ENCODE data around the gene NTM.

The NTM gene

DNA sequence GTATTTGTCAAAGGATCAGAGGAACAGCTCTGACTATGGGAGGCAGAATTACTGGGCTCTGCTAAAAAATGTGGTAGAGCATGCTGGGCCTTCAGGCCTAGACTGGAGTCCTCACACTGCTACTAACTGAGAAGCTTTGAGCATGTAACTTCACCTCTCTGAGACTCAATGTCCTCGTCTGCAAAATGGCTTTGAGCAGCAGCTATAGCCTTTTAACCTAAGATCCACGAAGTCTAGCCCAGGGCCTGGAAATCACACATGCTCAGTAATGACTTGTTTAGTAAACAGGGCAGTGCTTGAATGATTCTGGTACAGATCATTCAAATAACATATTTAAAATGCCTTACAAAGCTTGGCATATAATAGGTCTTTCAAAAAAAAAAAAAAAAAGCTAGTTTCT, 221.7 kb downstream of the NTM start:
- DNase-seq (ENCODE audit: low spot score): no peak
- TF ChIP-seq, protein P1, sequence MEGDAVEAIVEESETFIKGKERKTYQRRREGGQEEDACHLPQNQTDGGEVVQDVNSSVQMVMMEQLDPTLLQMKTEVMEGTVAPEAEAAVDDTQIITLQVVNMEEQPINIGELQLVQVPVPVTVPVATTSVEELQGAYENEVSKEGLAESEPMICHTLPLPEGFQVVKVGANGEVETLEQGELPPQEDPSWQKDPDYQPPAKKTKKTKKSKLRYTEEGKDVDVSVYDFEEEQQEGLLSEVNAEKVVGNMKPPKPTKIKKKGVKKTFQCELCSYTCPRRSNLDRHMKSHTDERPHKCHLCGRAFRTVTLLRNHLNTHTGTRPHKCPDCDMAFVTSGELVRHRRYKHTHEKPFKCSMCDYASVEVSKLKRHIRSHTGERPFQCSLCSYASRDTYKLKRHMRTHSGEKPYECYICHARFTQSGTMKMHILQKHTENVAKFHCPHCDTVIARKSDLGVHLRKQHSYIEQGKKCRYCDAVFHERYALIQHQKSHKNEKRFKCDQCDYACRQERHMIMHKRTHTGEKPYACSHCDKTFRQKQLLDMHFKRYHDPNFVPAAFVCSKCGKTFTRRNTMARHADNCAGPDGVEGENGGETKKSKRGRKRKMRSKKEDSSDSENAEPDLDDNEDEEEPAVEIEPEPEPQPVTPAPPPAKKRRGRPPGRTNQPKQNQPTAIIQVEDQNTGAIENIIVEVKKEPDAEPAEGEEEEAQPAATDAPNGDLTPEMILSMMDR (IDR thresholded peaks at IDR 0.05; ENCODE audit: extremely low read depth, missing control alignments): no peak

DNA sequence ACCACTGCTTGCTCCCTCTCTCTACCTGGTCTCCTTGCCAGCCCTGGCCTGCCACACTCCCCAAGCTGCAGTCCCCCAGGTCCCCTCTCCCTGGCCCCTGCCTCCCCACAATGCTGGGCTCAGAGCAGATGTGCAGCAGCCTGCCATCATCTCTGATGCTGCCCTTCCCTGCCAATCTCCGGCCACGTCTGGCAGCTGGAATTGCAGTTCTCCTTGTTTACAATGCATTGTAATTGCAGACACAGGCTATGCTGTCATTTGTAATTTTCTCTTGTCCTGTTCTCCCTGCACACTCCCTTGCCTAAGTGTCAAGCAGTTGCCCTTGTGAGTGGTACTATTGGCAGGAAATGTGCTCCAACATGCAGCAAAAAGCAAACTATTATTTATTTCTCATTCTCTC, 222.3 kb downstream of the NTM start:
- DNase-seq (ENCODE audit: low spot score): no peak
- TF ChIP-seq, protein P1 (IDR thresholded peaks at IDR 0.05; ENCODE audit: extremely low read depth, missing control alignments): no peak

DNA sequence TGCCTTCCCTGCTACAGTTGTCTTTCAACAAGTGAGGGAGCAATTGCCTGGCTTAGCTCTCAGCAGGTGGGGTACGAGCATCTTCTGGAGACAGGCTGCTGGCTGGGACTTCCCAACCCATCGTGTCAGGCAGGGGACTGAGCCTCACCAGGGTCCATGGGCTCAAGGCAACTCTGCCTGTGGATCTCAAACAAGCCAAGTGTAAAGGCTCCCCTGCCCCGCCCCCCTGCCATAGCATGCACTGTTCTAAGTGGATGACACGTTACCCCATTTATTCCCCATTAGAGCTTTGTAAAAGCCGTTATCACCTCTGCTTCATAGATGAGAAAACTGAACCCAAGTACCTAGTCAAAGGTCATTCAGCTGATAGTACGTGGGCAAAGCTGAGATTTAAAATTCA, 222.9 kb downstream of the NTM start:
- TF ChIP-seq, protein P1 (IDR thresholded peaks at IDR 0.05; ENCODE audit: extremely low read depth, missing control alignments): no peak
- no peak for DNase-seq (ENCODE audit: low spot score)

DNA sequence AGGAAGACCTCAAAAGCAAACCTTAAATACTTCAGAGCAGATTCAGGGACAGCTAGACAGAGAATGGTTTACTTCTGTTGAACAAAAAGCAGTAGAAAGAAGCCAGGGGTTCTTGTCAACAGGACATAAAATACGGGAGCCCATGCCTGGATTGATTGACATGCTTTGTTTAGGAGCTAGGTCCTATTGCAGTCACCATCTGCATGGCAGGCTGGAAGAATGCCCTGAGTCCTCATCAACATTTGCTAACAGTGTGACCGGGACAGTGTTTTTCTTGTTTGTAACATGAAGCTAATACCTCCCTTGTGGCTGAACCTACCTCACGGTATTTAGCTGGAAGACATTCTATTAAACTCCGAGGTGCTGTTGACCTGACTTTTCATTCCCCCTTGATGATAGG, 225.4 kb downstream of the NTM start:
- DNase-seq (ENCODE audit: low spot score): no peak
- TF ChIP-seq, protein P1 (IDR thresholded peaks at IDR 0.05; ENCODE audit: extremely low read depth, missing control alignments): no peak

DNA sequence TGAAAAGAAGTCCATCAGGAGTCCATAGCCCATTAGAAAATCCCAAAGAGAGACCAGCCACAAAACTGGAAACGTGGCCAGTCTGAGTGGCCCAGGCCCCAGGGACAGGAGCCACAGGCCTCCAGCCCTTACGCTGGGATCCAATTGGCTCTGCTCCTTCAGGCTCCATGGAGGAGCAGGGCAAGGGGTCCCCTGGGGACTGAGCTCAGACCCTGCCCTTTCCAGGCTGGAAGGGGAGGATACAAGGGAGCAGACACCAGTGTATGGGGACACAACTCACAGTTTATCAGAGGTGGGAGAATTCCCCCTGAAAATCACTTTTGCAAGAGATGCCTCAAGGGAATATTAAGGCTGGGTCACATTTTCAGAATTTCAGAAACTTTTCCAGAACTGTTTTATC, 227.5 kb downstream of the NTM start:
- no peak for DNase-seq (ENCODE audit: low spot score)

DNA sequence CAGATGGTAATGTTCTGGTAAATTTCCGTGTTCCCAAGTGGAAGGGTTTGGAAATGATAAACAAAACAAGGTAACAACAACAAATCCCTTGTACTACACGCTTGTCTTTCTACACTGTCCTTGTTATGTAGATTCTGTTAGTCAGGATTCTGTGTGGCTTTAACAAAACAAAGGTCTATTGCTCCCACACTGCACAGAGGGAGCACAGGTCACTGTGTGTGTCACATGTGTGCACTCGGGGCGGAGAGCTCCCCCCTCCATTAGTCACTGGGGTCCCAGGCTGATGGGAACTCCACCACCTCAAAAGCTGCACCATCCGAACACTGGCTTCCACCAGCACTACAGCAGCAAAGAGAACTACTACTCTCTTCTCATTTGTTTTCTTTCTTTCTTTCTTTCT, 227.9 kb downstream of the NTM start:
- TF ChIP-seq, protein P1 (IDR thresholded peaks at IDR 0.05; ENCODE audit: extremely low read depth, missing control alignments): no peak
- DNase-seq (ENCODE audit: low spot score): no peak

More for the DNA sequence above, 227.5 kb downstream of the NTM start:
- TF ChIP-seq, protein P1 (IDR thresholded peaks at IDR 0.05; ENCODE audit: extremely low read depth, missing control alignments): no peak

DNA sequence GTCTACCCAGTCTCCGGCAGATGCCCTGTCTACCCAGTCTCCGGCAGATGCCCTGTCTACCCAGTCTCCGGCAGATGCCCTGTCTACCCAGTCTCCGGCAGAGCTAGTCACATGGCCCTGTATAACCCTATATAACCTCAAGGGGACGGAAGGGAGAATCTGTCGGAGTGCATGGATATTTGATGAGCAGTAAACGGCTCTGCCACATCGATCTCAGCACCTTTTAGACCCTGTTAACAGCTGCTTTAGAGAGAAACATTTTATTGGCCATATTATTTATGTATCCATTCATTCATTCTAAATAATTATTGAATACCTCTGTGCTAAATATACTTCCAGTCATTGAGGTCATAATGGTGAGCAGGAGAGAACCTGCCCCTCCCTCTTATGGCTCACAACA, 228.9 kb downstream of the NTM start:
- TF ChIP-seq, protein P1 (IDR thresholded peaks at IDR 0.05; ENCODE audit: extremely low read depth, missing control alignments): no peak
- no peak for DNase-seq (ENCODE audit: low spot score)
